Smooth muscle cell (in vitro differentiated cells): ENCODE measurements around the gene TRIM47. TPM values are rescaled to one million over a fixed set of nuclear protein-coding genes. Genes with fewer than 3 reads are reported as not detected.

ENCODE experiments used
- DNase-seq: peaks from one replicate; lab custom pipeline; 2025; ENCODE audit not compliant: unreplicated experiment; lab: John Stamatoyannopoulos, UW
- H2AFZ ChIP-seq: fragments of 200-600 bp; sonication (generic); 2 replicates; pipeline ENCODE4 v1.6.0; 2016; ENCODE audit warnings: antibody characterized with exemption, low read depth, mild to moderate bottlenecking
- H3F3A ChIP-seq: fragments of 200-600 bp; sonication (generic); 2 replicates; pipeline ENCODE4 v1.6.0; 2017; ENCODE audit warnings: antibody characterized with exemption, low read depth
- H3K27ac ChIP-seq: fragments of 200-600 bp; sonication (generic); 2 replicates; pipeline ENCODE4 v1.5.1; 2016; ENCODE audit warnings: low read depth, mild to moderate bottlenecking
- H3K27me3 ChIP-seq: fragments of 200-600 bp; sonication (generic); 2 replicates; pipeline ENCODE4 v1.6.1; 2016; ENCODE audit warnings: low read depth, mild to moderate bottlenecking
- H3K36me3 ChIP-seq: fragments of 200-600 bp; sonication (generic); 2 replicates; pipeline ENCODE4 v1.5.1; 2016; ENCODE audit warnings: low read depth
- H3K4me1 ChIP-seq: fragments of 200-600 bp; sonication (generic); 2 replicates; pipeline ENCODE4 v1.5.1; 2016; ENCODE audit warnings: low read depth
- H3K4me2 ChIP-seq: fragments of 200-600 bp; sonication (generic); 2 replicates; pipeline ENCODE4 v1.6.0; 2016; ENCODE audit warnings: mild to moderate bottlenecking
- H3K4me3 ChIP-seq: fragments of 200-600 bp; sonication (generic); 2 replicates; pipeline ENCODE4 v1.5.1; 2016; ENCODE audit warnings: mild to moderate bottlenecking
- H3K79me2 ChIP-seq: fragments of 200-600 bp; sonication (generic); 2 replicates; pipeline ENCODE4 v1.6.0; 2016; ENCODE audit warnings: low read depth, mild to moderate bottlenecking
- H3K9ac ChIP-seq: fragments of 200-600 bp; sonication (generic); 2 replicates; pipeline ENCODE4 v1.6.0; 2016; ENCODE audit warnings: low read depth
- H3K9me3 ChIP-seq: fragments of 200-600 bp; sonication (generic); replicated peaks from 2 replicates; pipeline ENCODE4 v1.5.1; 2016; ENCODE audit warnings: low read depth
- H4K20me1 ChIP-seq: fragments of 200-600 bp; sonication (generic); 2 replicates; pipeline ENCODE4 v1.6.0; 2016; ENCODE audit warnings: low read depth
- WGBS: methylation state at CpG from one replicate; pipeline ENCODE4 v1.1.7; 2016; ENCODE audit warnings: low lambda C conversion rate; 5-methylcytosine and 5-hydroxymethylcytosine counted together
- polyA plus RNA-seq: library from polyadenylated mRNA; unstranded; fragments of >200 nt; fragmentation: Nextera tagmentation; extraction: Ambion mirVana; gene quantifications from 2 replicates; pipeline ENCODE4 v1.2.1, GENCODE V29; 2016
- total RNA-seq: library from RNA; depleted of rRNA; stranded (reverse); fragments of >200 nt; gene quantifications from 2 replicates; pipeline ENCODE4 v1.2.3, GENCODE V29; 2014
- TF ChIP-seq, protein P1 (sequence below): fragments of 200-600 bp; sonication (generic); IDR thresholded peaks from 2 replicates; pipeline ENCODE4 v1.5.1; 2017; ENCODE audit warnings: borderline replicate concordance, mild to moderate bottlenecking, antibody characterized with exemption; ENCODE audit not compliant: insufficient read depth, poor library complexity, severe bottlenecking

TRIM47 gene
- total and polyA plus RNA-seq, 2 experiments from 2014 or later: 8.7 to 16.1 TPM

- H3K4me2 ChIP-seq: no peak overlapping the region
- no peaks in the 10 kb centered on the region for H3K4me1 ChIP-seq
- TF ChIP-seq, protein P1, sequence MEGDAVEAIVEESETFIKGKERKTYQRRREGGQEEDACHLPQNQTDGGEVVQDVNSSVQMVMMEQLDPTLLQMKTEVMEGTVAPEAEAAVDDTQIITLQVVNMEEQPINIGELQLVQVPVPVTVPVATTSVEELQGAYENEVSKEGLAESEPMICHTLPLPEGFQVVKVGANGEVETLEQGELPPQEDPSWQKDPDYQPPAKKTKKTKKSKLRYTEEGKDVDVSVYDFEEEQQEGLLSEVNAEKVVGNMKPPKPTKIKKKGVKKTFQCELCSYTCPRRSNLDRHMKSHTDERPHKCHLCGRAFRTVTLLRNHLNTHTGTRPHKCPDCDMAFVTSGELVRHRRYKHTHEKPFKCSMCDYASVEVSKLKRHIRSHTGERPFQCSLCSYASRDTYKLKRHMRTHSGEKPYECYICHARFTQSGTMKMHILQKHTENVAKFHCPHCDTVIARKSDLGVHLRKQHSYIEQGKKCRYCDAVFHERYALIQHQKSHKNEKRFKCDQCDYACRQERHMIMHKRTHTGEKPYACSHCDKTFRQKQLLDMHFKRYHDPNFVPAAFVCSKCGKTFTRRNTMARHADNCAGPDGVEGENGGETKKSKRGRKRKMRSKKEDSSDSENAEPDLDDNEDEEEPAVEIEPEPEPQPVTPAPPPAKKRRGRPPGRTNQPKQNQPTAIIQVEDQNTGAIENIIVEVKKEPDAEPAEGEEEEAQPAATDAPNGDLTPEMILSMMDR: no peak
- 97% methylated on average over 31 of the region's 31 CpGs for WGBS
- no peak overlapping the region for H2AFZ ChIP-seq
- no peaks in the 10 kb centered on the region for H3K36me3 ChIP-seq
- H3K4me3 ChIP-seq: no peak overlapping the region
- no peaks in the 10 kb centered on the region for H4K20me1 ChIP-seq
- H3K27ac ChIP-seq: no peak overlapping the region
- no peaks in the 10 kb centered on the region for H3K79me2 ChIP-seq
- no peak overlapping the region for H3K9ac ChIP-seq
- no peaks in the 10 kb centered on the region for H3K9me3 ChIP-seq
- H3K27me3 ChIP-seq: no peaks in the 10 kb centered on the region
- DNase-seq: no peak
- H3F3A ChIP-seq: no peaks in the 10 kb centered on the region
Observed at GRCh38 chr17:75917917-75918445, 39.6 kb upstream of the TRIM47 start.

GRCh38 chr17:75917141-75917916 lies 38.9 kb upstream of the TRIM47 start:
- Histone ChIP-seq H3K4me2 (no peak overlapping the region), H3K9me3 (no peaks in the 10 kb centered on the region), H3K79me2 (no peaks in the 10 kb centered on the region), H3K36me3 (no peaks in the 10 kb centered on the region), H3K4me3 (no peak overlapping the region), H3F3A (no peaks in the 10 kb centered on the region), H4K20me1 (no peaks in the 10 kb centered on the region), H3K27ac (no peak overlapping the region), H3K27me3 (no peaks in the 10 kb centered on the region), H2AFZ (no peak overlapping the region), H3K4me1 (no peaks in the 10 kb centered on the region), H3K9ac (no peak overlapping the region)
- TF ChIP-seq, protein P1: no peak
- WGBS: 94% methylated on average over 23 of the region's 23 CpGs
- DNase-seq: no peak

DNA sequence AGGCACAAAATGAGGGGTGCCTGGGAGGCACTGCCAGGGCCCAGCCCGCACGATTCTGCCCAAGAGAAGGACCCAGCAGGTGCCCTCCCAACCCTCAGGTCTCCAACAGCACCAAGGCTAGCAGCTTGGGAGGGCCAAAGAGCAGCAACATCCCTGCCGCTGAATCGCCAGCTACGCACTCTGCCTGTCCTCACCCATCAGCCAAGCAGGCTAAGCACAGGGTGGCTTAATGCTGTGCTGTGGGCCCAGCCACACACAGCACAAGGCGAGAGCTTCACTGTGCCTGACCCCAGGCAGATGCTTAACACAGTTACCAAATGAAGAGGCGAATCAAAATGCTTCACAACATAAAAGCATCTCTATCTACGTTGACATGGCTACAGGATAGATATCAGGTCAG lies 36.9 kb upstream of the TRIM47 start:
- Histone ChIP-seq H2AFZ (no peak overlapping the region), H3K36me3 (no peaks in the 10 kb centered on the region), H3K4me2 (no peak overlapping the region)

More for the DNA sequence above, 36.9 kb upstream of the TRIM47 start:
- Histone ChIP-seq H3K9me3 (no peaks in the 10 kb centered on the region), H3F3A (no peaks in the 10 kb centered on the region), H3K4me3 (no peak overlapping the region), H3K4me1 (peaks cover 8% of the 10 kb centered on the region), H3K9ac (no peak overlapping the region), H3K27ac (no peak overlapping the region), H3K79me2 (no peaks in the 10 kb centered on the region), H4K20me1 (no peaks in the 10 kb centered on the region), H3K27me3 (no peaks in the 10 kb centered on the region)
- TF ChIP-seq, protein P1: no peak
- 92% methylated on average over 8 of the region's 8 CpGs for WGBS
- DNase-seq: no peak
